GM19023 (cell line): ENCODE data around the gene SLC66A2.

Experiments
- ATAC-seq: cut with Tn5 transposase; IDR thresholded peaks from one replicate; pipeline ENCODE4 v1.9.1; 2021; ENCODE audit warnings: mild to moderate bottlenecking, moderate library complexity; ENCODE audit not compliant: unreplicated experiment

Gene SLC66A2

GRCh38 chr18:79904357-79905147 is 46.9 kb downstream of the SLC66A2 start:
- ATAC-seq, result no peak

- ATAC-seq, result no peak
These were observed 47.6 kb downstream of the SLC66A2 start for GRCh38 chr18:79903787-79904356.

GRCh38 chr18:79903071-79903635 is 48.3 kb downstream of the SLC66A2 start:
- ATAC-seq, result no peak

- no peak for ATAC-seq
These were observed 48.8 kb downstream of the SLC66A2 start for GRCh38 chr18:79902640-79903039.

DNA sequence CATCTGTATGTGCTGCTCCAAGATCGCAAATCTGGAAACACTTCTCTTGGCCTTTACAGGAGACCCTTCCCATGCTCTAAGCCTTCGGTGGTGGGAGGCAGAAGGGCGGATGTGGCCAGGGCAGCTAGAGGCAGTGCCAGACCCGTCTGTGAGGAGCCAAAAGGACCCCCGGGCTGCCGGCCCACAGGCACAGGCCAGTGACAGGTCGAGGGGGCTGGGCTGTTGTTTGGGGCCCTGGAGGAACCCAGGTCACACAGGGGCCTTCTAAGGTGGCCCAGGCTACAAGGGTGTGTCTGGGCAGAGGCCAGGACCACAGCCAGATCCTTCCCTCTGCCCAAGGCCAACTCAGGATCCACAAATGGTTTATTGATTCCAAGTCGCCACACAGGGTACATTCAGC is 49.4 kb downstream of the SLC66A2 start:
- ATAC-seq, result no peak

- ATAC-seq, result no peak
These were observed 49.8 kb downstream of the SLC66A2 start for GRCh38 chr18:79901665-79902064.

DNA sequence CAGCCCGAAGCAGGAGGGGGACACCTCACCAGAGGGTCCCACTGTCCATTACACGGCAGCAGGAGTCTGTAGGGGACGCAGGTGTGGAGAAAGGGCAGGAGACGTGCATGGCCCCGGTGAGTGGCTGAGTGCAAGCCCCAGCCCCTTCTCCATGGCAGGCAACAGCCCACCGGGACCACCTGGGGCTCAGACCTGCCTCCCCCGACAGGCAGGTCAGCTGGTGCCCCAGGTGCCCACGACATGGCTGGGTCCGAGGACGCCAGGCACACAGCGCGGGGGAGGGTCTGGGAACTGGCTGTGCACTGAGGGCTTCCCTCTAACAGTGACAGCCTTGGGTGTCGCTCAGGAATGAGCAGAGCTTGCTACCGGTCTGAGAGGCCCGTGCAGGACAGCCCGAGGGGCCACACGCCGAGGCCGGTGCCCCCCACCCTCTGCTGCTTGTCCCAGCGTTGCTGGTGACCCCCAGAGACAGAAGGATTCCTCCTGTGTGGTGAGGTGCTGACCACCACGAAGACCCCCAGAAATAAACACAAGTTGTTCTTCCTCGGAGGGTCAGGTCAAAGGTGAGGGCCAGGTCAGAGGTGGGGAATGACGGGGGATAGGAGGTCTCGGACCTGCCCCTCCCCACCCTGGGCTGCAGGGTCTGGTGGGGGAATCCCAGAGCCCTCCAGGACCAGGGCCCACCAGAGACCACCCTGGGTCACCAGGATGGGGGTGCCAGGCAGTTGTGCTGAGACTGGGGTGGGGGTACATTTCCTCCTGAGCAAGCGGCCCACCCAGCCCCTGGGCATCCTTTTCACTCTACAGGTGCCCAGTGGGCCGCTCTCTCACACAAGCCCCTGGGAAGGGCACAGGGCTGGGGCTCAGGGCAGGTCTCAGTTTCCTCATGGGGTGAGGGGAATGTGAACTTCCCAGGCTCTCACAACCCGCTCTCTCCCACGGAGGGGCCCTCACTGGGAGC is 50.6 kb downstream of the SLC66A2 start:
- no peak for ATAC-seq

GRCh38 chr18:79899609-79900445 is 51.6 kb downstream of the SLC66A2 start:
- ATAC-seq, result no peak

DNA sequence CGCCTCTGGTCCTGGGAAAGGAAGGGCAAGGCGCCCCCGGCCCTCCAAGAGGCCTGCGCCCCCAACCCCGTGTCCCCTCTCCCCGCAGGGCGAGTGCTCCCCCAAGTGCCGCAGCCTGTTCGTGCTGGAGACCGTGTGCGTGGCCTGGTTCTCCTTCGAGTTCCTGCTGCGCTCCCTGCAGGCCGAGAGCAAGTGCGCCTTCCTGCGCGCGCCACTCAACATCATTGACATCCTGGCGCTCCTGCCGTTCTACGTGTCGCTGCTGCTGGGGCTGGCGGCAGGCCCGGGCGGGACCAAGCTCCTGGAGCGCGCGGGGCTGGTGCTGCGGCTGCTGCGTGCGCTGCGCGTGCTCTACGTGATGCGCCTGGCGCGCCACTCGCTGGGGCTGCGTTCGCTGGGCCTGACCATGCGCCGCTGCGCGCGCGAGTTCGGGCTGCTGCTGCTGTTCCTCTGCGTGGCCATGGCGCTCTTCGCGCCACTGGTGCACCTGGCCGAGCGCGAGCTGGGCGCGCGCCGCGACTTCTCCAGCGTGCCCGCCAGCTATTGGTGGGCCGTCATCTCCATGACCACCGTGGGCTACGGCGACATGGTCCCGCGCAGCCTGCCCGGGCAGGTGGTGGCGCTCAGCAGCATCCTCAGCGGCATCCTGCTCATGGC is 52.4 kb downstream of the SLC66A2 start:
- ATAC-seq, result no peak

- no peak for ATAC-seq
These were observed 53.4 kb downstream of the SLC66A2 start for GRCh38 chr18:79897940-79898625.

GRCh38 chr18:79896738-79897137 is 54.7 kb downstream of the SLC66A2 start:
- no peak for ATAC-seq

- no peak for ATAC-seq
These were observed 60.8 kb downstream of the SLC66A2 start for GRCh38 chr18:79890674-79891073.

DNA sequence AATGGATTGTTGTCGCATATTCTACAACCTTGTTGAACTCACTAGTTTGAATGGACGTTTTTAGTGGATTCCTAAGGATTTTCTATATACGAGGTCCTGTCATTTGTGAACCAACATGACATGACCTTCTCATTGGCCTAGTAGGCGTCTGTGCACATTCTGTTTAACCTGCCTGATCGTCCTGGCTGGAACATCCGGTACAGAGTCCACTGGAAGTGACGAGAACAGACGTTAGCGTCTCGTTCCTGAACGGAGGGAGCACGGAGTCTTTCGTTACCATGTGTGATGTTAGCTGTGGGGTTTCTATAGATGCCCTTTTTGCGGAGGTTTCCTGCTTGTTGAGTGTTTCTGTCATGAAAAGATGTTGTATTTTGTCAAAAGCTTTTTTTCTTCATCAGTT is 61.9 kb downstream of the SLC66A2 start:
- no peak for ATAC-seq

- no peak for ATAC-seq
These were observed 63.4 kb downstream of the SLC66A2 start for GRCh38 chr18:79888016-79888415.

DNA sequence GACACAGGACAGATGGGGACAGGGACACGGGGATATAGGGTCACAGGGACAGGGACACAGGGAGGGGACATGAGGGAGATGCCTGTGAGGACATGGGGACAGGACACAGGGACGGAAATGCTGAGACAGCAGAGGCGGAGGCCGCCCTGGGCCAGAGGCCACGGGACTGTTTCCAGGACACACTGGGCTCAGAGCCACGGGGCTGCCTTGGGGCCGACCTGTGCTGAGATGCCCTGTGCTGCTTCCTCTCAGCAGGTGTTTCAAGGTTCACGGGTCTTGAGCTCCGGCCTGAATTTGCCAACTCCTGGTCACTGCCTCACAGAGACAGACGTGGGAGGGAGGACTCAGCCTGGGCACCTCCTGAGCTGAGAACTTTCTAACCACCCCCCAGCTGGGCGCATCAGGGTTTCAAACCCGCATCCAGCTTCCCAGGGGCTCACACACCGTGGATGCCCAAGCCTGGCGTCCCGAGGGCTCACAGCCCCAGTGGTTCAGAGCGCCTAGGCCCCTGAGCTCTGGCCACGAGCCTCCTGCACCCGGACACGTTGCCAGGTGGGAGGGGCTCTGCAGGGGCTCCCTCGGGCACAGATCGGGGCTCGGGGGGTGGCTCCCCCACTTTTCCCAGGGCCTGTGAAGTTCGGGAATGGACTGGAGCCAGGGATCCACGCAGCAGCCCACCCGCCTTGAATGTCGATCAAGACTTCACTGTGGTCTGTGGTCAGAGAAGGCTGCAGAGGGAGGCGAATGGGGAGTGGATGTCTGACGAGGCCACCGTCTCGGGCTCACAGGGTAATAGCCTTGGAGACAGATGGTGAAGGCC is 64.1 kb downstream of the SLC66A2 start:
- no peak for ATAC-seq

GRCh38 chr18:79884963-79885728 is 66.3 kb downstream of the SLC66A2 start:
- no peak for ATAC-seq

DNA sequence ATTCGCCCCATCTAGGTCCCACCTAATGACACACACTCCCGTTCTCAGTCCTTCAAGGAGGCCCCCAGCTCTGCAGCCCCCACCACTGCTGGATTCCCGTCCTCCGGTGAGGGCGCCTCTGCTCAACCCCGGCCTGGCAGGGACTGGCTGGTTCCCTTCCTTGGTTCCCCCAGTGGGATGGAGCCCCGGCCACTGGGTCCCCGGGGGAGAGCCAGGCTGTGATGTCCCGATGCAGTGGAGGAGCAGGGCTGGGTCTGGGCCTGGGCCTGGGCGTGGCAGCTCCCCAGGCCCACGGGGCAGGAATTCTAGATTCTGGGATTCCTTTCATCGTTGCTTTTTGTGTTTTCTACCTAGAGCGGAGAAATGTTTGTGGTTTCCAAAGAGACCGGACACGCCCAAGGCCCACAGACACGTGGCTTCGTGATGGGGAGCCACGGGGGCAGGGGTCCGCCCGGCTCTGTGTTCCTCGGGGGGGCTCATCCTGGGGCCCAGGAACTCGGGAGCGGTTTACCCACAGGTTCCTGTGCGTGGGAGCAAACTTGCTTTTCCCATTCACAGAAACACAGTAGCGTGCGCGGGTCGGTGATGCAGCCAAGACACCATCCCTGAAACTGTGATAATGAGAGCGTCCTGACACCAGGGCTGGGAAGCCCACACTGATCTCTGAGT is 67.0 kb downstream of the SLC66A2 start:
- no peak for ATAC-seq
